DND-41 (cell line): ENCODE measurements around the gene VCX3A.

Experiments used
- CTCF ChIP-seq: IDR thresholded peaks from 2 replicates; pipeline ENCODE4 v1.5.1; 2012; ENCODE audit warnings: borderline replicate concordance, low read length, moderate library complexity, mild to moderate bottlenecking; ENCODE audit not compliant: poor library complexity, severe bottlenecking; ENCODE audit errors: extremely low read depth
- EZH2 ChIP-seq: IDR thresholded peaks from 3 replicates; pipeline ENCODE4 v1.6.1; 2012; ENCODE audit warnings: borderline replicate concordance, low read depth, mild to moderate bottlenecking, moderate library complexity, low read length, inconsistent platforms; ENCODE audit not compliant: severe bottlenecking

- no peak for TF ChIP-seq EZH2
- TF ChIP-seq CTCF, result no peak
Measured at GRCh38 chrX:6558979-6559378, 24.1 kb upstream of the VCX3A start.
